Measurements from ENCODE around the gene EMX2.

Gene EMX2

DNA sequence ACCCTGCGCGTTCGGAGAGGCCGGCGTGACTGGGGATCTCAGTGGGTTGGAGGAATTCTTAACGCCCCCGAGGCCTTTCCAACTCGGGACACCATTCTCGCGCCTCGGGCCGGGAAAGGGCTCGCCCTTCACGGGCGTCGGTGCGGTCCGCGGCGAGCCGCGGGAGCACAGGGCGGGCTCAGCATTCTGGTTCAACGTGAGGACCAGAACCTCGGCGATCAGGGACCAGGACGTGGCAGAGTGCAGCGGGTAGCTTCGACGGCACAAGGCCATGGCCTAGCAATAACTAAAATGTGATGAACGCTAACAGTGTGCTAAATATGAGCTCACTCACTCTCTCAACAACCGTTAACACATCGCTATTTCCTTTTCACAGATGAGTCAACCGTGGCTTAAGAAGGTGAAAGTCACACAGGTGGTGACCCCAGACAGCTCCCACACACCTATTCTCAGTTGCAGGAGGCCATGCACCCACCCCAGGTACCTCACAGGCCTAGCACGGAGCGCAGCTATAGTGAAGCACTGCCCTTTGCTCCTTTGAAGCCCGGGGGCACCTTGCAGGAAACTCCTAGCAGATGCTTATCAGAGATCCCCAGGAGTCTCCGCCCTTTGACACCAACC is 4.5 kb upstream of the EMX2 start:
- H3K4me3 ChIP-seq (ENCODE audit: low read depth, low read length) = peak overlapping the region; percentile 38
- DNase-seq (ENCODE audit: low read depth, low spot score) = no peak
- TF ChIP-seq, protein P1, sequence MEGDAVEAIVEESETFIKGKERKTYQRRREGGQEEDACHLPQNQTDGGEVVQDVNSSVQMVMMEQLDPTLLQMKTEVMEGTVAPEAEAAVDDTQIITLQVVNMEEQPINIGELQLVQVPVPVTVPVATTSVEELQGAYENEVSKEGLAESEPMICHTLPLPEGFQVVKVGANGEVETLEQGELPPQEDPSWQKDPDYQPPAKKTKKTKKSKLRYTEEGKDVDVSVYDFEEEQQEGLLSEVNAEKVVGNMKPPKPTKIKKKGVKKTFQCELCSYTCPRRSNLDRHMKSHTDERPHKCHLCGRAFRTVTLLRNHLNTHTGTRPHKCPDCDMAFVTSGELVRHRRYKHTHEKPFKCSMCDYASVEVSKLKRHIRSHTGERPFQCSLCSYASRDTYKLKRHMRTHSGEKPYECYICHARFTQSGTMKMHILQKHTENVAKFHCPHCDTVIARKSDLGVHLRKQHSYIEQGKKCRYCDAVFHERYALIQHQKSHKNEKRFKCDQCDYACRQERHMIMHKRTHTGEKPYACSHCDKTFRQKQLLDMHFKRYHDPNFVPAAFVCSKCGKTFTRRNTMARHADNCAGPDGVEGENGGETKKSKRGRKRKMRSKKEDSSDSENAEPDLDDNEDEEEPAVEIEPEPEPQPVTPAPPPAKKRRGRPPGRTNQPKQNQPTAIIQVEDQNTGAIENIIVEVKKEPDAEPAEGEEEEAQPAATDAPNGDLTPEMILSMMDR (IDR thresholded peaks at IDR 0.05; ENCODE audit: insufficient read depth, low read length, missing control alignments) = no peak
- POLR2A ChIA-PET = no interaction called here
- CTCF ChIA-PET = interaction anchor here (0.6 to 6.2 kb wide), 25 partner anchors 8 to 726 kb away, joined by 3 to 73 read pairs (median 4); no protein-coding TSS in a partner anchor

DNA sequence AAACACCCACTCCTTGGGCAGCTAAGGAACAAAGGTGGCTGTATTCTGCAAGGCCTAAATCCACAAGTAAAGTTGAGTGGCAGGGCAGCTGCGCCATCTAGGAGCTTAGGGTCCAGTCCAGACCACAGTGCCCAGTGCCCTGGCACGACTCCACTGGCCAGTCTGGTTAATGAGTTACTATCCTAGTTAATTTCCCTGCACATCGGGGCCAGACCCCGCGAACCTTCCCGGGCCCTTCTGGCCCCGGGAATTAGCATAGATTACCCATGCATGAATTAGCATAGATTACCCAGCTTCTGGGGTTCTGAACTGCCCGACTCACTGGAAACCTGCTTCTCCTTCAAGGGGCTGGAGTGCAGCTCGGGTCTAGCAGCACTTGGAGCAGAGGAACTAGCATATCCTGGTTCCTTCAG is 3.2 kb upstream of the EMX2 start:
- ChIA-PET CTCF (interaction anchor here (0.7 to 6.2 kb wide), 9 partner anchors 12 to 720 kb away, joined by 3 to 73 read pairs (median 6); no protein-coding TSS in a partner anchor), POLR2A (no interaction called here)
- no peak overlapping the region for H3K4me3 ChIP-seq (ENCODE audit: low read depth, low read length)
- no peak for DNase-seq (ENCODE audit: low read depth, low spot score)
- TF ChIP-seq, protein P1 (IDR thresholded peaks at IDR 0.05; ENCODE audit: insufficient read depth, low read length, missing control alignments) = no peak

DNA sequence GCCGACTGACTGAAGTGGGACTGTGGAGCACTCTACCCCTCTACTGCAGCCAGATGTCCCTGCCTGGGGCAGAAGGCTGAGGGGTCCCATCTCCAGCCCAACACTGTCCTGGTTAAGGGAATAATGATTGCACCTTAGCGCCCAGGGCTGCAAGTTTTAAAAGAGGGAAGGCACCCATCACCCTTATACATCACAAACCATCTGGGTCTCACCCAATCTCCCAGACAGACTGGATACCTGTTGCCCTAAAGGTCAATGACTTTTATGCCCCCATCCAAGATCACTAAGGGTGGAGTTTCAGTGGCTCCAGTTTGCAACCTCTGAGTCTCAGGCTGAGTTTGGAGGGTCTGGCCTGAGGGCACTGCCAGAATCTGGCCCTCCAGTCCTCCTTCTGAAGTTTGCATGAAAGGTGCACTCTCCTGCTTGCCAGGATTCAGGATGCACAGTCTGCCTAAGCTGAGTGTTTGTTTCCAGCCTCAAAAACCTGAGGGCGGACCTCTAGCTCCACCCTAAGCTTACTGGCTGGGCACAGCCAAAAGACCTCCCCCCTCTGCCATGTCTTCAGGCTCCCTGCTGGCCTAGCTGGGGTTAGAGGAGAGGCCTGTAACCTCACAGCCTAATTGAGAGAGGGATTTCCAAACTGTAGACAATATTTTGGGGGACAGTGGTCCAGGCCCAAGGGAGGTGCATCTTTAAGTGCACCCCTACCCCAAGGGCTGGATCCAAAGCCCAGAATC is 2.5 kb upstream of the EMX2 start:
- CTCF ChIA-PET = interaction anchor here (2.0 to 6.2 kb wide), 3 partner anchors 43 to 720 kb away, joined by 6 to 73 read pairs (median 13); no protein-coding TSS in a partner anchor
- H3K4me3 ChIP-seq (ENCODE audit: low read depth, low read length) = peak overlapping the region; percentile 94
- TF ChIP-seq, protein P1 (IDR thresholded peaks at IDR 0.05; ENCODE audit: insufficient read depth, low read length, missing control alignments) = no peak
- POLR2A ChIA-PET = no interaction called here
- no peak for DNase-seq (ENCODE audit: low read depth, low spot score)

DNA sequence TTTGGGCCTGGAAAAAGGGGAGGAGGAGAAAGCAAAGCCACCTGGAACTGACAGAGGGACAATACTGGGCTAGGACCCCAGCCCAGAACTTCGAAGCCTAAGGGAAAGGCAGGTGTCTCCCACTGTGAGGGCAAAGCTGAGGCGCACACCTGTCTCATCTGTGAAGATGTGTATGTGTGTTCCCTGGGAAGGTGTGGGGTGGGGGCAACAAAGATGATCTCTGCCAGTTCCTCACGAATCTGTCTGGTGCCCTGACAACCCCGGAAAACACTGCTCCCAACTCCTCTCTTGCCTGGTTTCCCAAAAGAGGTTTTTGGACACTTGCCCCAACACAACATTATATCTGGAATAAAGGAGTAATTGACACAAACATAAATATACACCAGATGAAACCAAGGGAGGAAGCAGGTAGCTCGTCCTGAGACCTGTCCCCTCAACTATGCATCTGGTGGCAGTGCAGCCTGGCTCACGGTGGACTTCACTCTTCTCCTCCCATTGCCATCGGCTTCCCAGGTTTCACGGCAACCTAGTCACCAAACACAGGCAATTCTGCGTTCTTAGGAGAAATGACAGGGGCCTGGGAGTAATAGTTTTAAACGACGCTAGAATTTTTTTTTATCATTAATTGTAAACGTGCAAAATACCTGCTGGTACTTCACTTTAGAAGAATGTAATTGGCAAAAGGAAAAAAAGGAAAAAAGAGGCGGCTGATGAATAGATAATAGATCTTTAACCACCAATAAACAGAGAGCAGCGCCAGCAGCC is 1.7 kb upstream of the EMX2 start:
- CTCF ChIA-PET = interaction anchor here (1.8 to 6.2 kb wide), 3 partner anchors 44 to 701 kb away, joined by 9 to 73 read pairs (median 13); no protein-coding TSS in a partner anchor
- peak overlapping the region; percentile 94 for H3K4me3 ChIP-seq (ENCODE audit: low read depth, low read length)

DNA sequence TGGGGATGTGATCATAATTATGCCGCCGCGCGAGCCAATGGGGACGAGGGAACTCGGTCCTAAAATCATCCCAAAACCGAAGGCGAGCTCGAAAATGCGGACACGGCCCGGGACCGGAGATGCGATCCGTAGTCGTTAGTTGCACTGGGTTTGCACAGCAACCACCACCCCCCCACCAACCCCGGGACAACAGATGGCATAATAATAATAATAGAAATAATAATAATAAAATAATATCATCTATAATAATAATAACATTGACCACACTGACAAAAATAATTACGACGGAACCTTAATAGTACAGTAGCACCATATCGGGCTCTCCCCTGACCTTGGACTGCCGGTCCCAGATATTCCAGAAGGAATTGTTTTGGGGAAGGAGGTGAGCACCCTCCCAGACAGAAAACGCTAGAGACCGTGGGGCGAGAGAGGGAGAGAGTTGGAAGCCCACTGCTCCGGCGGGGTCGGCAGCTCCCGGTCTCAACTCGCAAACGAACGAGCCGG is 1.1 kb upstream of the EMX2 start:
- DNase-seq (ENCODE audit: low read depth, low spot score) = peak; percentile 62
- peak overlapping the region; percentile 94 for H3K4me3 ChIP-seq (ENCODE audit: low read depth, low read length)
- ChIA-PET POLR2A (interaction anchor here (0.6 to 0.9 kb wide), 2 partner anchors 49 to 462 kb away, joined by 5 to 6 read pairs; no protein-coding TSS in a partner anchor), CTCF (interaction anchor here (1.8 to 6.2 kb wide), 3 partner anchors 45 to 700 kb away, joined by 9 to 73 read pairs (median 13); no protein-coding TSS in a partner anchor)
- TF ChIP-seq, protein P1 (IDR thresholded peaks at IDR 0.05; ENCODE audit: insufficient read depth, low read length, missing control alignments) = no peak

More for the DNA sequence above, 1.7 kb upstream of the EMX2 start:
- TF ChIP-seq, protein P1 (IDR thresholded peaks at IDR 0.05; ENCODE audit: insufficient read depth, low read length, missing control alignments) = no peak
- no peak for DNase-seq (ENCODE audit: low read depth, low spot score)
- POLR2A ChIA-PET = interaction anchor here (0.9 kb wide), 1 partner anchor 48 kb away, joined by 5 read pairs; no protein-coding TSS in a partner anchor

All from AG04449 (cell line).